Type B pancreatic cell (in vitro differentiated cells): ENCODE results near the gene NPR2. TPM values are rescaled to one million over a fixed set of nuclear protein-coding genes. Genes with fewer than 3 reads are reported as not detected.

Experiments used
- DNase-seq: peaks from one replicate; pipeline ENCODE4 v3.0.0; 2021; ENCODE audit warnings: mixed read lengths; ENCODE audit not compliant: unreplicated experiment; ENCODE audit errors: extremely low spot score
- H3K27ac Mint-ChIP-seq: 2 replicates; pipeline ENCODE4 v1.8.0; 2021; ENCODE audit warnings: mild to moderate bottlenecking, mixed read lengths
- H3K27me3 Mint-ChIP-seq: 2 replicates; pipeline ENCODE4 v1.8.0; 2021; ENCODE audit warnings: mixed read lengths
- H3K36me3 Mint-ChIP-seq: 2 replicates; pipeline ENCODE4 v1.8.0; 2021; ENCODE audit warnings: mixed read lengths
- H3K4me1 Mint-ChIP-seq: one replicate; pipeline ENCODE4 v1.8.0; 2021; ENCODE audit warnings: mixed read lengths; ENCODE audit not compliant: unreplicated experiment
- H3K4me3 Mint-ChIP-seq: 2 replicates; pipeline ENCODE4 v1.8.0; 2021; ENCODE audit warnings: mild to moderate bottlenecking, mixed read lengths
- H3K9me3 Mint-ChIP-seq: 2 replicates; pipeline ENCODE4 v1.8.0; 2021; ENCODE audit warnings: mixed read lengths
- CTCF ChIP-seq: fragments of 200-600 bp; sonication (generic); conservative IDR thresholded peaks from 2 replicates; pipeline ENCODE4 v1.5.0; 2021; ENCODE audit warnings: antibody characterized with exemption, mild to moderate bottlenecking
- total RNA-seq: library from RNA; stranded (reverse); gene quantifications from 2 replicates; pipeline ENCODE4 v1.2.1, GENCODE V29; 2021; ENCODE audit warnings: low replicate concordance

NPR2 gene
- total RNA-seq, 1 donor from 2014 or later, result 23.3 TPM

GRCh38 chr9:35801328-35802128 is 10.1 kb downstream of the NPR2 start:
- no peak overlapping the region for H3K4me3 Mint-ChIP-seq
- DNase-seq, result no peak
- H3K9me3 Mint-ChIP-seq, result no peaks in the 10 kb centered on the region
- H3K27me3 Mint-ChIP-seq, result no peaks in the 10 kb centered on the region
- H3K4me1 Mint-ChIP-seq, result peaks cover 6% of the 10 kb centered on the region
- H3K36me3 Mint-ChIP-seq, result peaks cover 13% of the 10 kb centered on the region
- TF ChIP-seq CTCF, result no peak
- no peak overlapping the region for H3K27ac Mint-ChIP-seq

GRCh38 chr9:35806101-35806500 is 14.7 kb downstream of the NPR2 start:
- H3K4me3 Mint-ChIP-seq, result no peak overlapping the region
- TF ChIP-seq CTCF, result no peak
- H3K27ac Mint-ChIP-seq, result no peak overlapping the region
- no peaks in the 10 kb centered on the region for H3K9me3 Mint-ChIP-seq
- no peak for DNase-seq
- H3K27me3 Mint-ChIP-seq, result no peaks in the 10 kb centered on the region
- H3K36me3 Mint-ChIP-seq, result peaks cover 9% of the 10 kb centered on the region
- H3K4me1 Mint-ChIP-seq, result no peaks in the 10 kb centered on the region

- Mint-ChIP-seq H3K36me3 (peaks cover 3% of the 10 kb centered on the region), H3K4me1 (peaks cover 15% of the 10 kb centered on the region), H3K27me3 (no peaks in the 10 kb centered on the region), H3K9me3 (no peaks in the 10 kb centered on the region), H3K4me3 (no peak overlapping the region), H3K27ac (no peak overlapping the region)
- TF ChIP-seq CTCF, result no peak
- no peak for DNase-seq
These were observed 17.0 kb downstream of the NPR2 start for GRCh38 chr9:35808433-35808832.

- no peak for DNase-seq
- Mint-ChIP-seq H3K4me3 (no peak overlapping the region), H3K36me3 (peaks cover 3% of the 10 kb centered on the region), H3K4me1 (peaks cover 21% of the 10 kb centered on the region), H3K27ac (no peak overlapping the region), H3K9me3 (no peaks in the 10 kb centered on the region), H3K27me3 (no peaks in the 10 kb centered on the region)
- TF ChIP-seq CTCF, result no peak
These were observed 18.7 kb downstream of the NPR2 start for GRCh38 chr9:35810122-35810521.

- Mint-ChIP-seq H3K27ac (peak overlapping the region; percentile 94), H3K4me3 (peak overlapping the region; percentile 90), H3K4me1 (peaks cover 27% of the 10 kb centered on the region), H3K9me3 (peaks cover 3% of the 10 kb centered on the region), H3K27me3 (no peaks in the 10 kb centered on the region), H3K36me3 (peaks cover 3% of the 10 kb centered on the region)
- no peak for TF ChIP-seq CTCF
- DNase-seq, result no peak
These were observed 20.1 kb downstream of the NPR2 start for GRCh38 chr9:35811381-35812024.
